H9 (cell line): ENCODE data around the gene IRX4. TPM values are rescaled to one million over a fixed set of nuclear protein-coding genes. Genes with fewer than 3 reads are reported as not detected.

Experiments
- DNase-seq: peaks from one replicate; pipeline ENCODE4 v3.0.0-alpha.2; 2017
- H2AFZ ChIP-seq: one replicate; pipeline ENCODE4 v1.6.1; 2013; ENCODE audit warnings: mild to moderate bottlenecking, low read length, control low read depth, moderate library complexity
- H2AK5ac ChIP-seq: 2 replicates; pipeline ENCODE4 v1.6.1; 2013; ENCODE audit warnings: low read length, control low read depth, mixed read lengths; ENCODE audit not compliant: insufficient read length
- H2BK120ac ChIP-seq: one replicate; pipeline ENCODE4 v1.6.1; 2013; ENCODE audit warnings: low read depth, mild to moderate bottlenecking, low read length, control low read depth, inconsistent platforms; ENCODE audit not compliant: poor library complexity, severe bottlenecking
- H2BK12ac ChIP-seq: 2 replicates; pipeline ENCODE4 v1.6.1; 2013; ENCODE audit warnings: low read length, control low read depth, mixed read lengths, low read depth; ENCODE audit not compliant: insufficient read length
- H2BK15ac ChIP-seq: 2 replicates; pipeline ENCODE4 v1.6.1; 2013; ENCODE audit warnings: low read depth, low read length, control low read depth
- H2BK20ac ChIP-seq: one replicate; pipeline ENCODE4 v1.6.1; 2013; ENCODE audit warnings: low read depth, mild to moderate bottlenecking, low read length, control low read depth, inconsistent platforms; ENCODE audit not compliant: poor library complexity, severe bottlenecking
- H2BK5ac ChIP-seq: 2 replicates; pipeline ENCODE4 v1.6.1; 2013; ENCODE audit warnings: low read length, control low read depth, mixed read lengths; ENCODE audit not compliant: insufficient read length
- H3K14ac ChIP-seq: 2 replicates; pipeline ENCODE4 v1.6.1; 2013; ENCODE audit warnings: low read length, control low read depth; ENCODE audit not compliant: insufficient read depth
- H3K18ac ChIP-seq: 2 replicates; pipeline ENCODE4 v1.6.1; 2013; ENCODE audit warnings: low read depth, mild to moderate bottlenecking, mixed read lengths, low read length, control low read depth; ENCODE audit not compliant: insufficient read length
- H3K23ac ChIP-seq: 2 replicates; pipeline ENCODE4 v1.6.1; 2013; ENCODE audit warnings: low read length, control low read depth, mixed read lengths, low read depth; ENCODE audit not compliant: insufficient read length
- H3K23me2 ChIP-seq: 2 replicates; pipeline ENCODE4 v1.6.1; 2013; ENCODE audit warnings: low read depth, mild to moderate bottlenecking, mixed read lengths, low read length, control low read depth; ENCODE audit not compliant: insufficient read length, poor library complexity, severe bottlenecking
- H3K27ac ChIP-seq: 2 replicates; pipeline ENCODE4 v1.5.1; 2013; ENCODE audit warnings: low read length, control low read depth, mixed read lengths, low read depth; ENCODE audit not compliant: insufficient read length
- H3K27me3 ChIP-seq: 2 replicates; pipeline ENCODE4 v1.6.1; 2013; ENCODE audit warnings: low read length, control low read depth, inconsistent platforms; ENCODE audit not compliant: insufficient read depth
- H3K4ac ChIP-seq: 2 replicates; pipeline ENCODE4 v1.6.1; 2013; ENCODE audit warnings: low read depth, mild to moderate bottlenecking, control low read depth, inconsistent platforms, low read length, moderate library complexity
- H3K4me1 ChIP-seq: 2 replicates; pipeline ENCODE4 v1.6.1; 2013; ENCODE audit warnings: low read length, control low read depth, inconsistent platforms; ENCODE audit not compliant: insufficient read depth
- H3K4me2 ChIP-seq: 2 replicates; pipeline ENCODE4 v1.6.1; 2013; ENCODE audit warnings: low read length, control low read depth, mixed read lengths; ENCODE audit not compliant: insufficient read length, insufficient read depth
- H3K56ac ChIP-seq: 2 replicates; pipeline ENCODE4 v1.6.1; 2013; ENCODE audit warnings: low read depth, mild to moderate bottlenecking, mixed read lengths, low read length, control low read depth; ENCODE audit not compliant: insufficient read length
- H3K79me1 ChIP-seq: 2 replicates; pipeline ENCODE4 v1.6.1; 2013; ENCODE audit warnings: low read depth, mild to moderate bottlenecking, moderate library complexity, low read length, control low read depth, inconsistent platforms; ENCODE audit not compliant: insufficient read depth, poor library complexity, severe bottlenecking
- H3K79me2 ChIP-seq: 2 replicates; pipeline ENCODE4 v1.6.1; 2013; ENCODE audit warnings: low read length, control low read depth, inconsistent platforms; ENCODE audit not compliant: insufficient read depth
- H3K9ac ChIP-seq: 2 replicates; pipeline ENCODE4 v1.6.1; 2013; ENCODE audit warnings: low read length, control low read depth, mixed read lengths; ENCODE audit not compliant: insufficient read length; ENCODE audit errors: extremely low read depth
- H3K9me3 ChIP-seq: one replicate; pipeline ENCODE4 v1.6.1; 2013; ENCODE audit warnings: low read depth, low read length, inconsistent platforms; ENCODE audit not compliant: control insufficient read depth
- H3T11ph ChIP-seq: one replicate; pipeline ENCODE4 v1.6.1; 2013; ENCODE audit warnings: mild to moderate bottlenecking, low read length, control low read depth, inconsistent platforms
- H4K20me1 ChIP-seq: one replicate; pipeline ENCODE4 v1.6.1; 2013; ENCODE audit not compliant: control insufficient read depth, insufficient read length, insufficient read depth
- H4K5ac ChIP-seq: 2 replicates; pipeline ENCODE4 v1.6.1; 2013; ENCODE audit warnings: low read depth, mild to moderate bottlenecking, mixed read lengths, low read length, control low read depth; ENCODE audit not compliant: insufficient read length
- H4K8ac ChIP-seq: replicated peaks from 2 replicates; pipeline ENCODE4 v1.6.1; 2013; ENCODE audit warnings: low read length, control low read depth, mixed read lengths, low read depth; ENCODE audit not compliant: insufficient read length
- H4K91ac ChIP-seq: 2 replicates; pipeline ENCODE4 v1.6.1; 2013; ENCODE audit warnings: low read depth, mild to moderate bottlenecking, moderate library complexity, mixed read lengths, low read length, control low read depth; ENCODE audit not compliant: insufficient read length
- H3K27ac Mint-ChIP-seq, 3 experiments: 2 replicates in 2 of 3; 3 replicates in 1 of 3; pipeline ENCODE4 v1.8.0; 2020 to 2021; ENCODE audit warnings: mixed read lengths in 3 of 3, mild to moderate bottlenecking in 1 of 3, moderate library complexity in 1 of 3
- H3K27me3 Mint-ChIP-seq: 2 replicates; pipeline ENCODE4 v1.8.0; 2021; ENCODE audit warnings: low read depth, mild to moderate bottlenecking, moderate library complexity, mixed read lengths
- H3K36me3 Mint-ChIP-seq, 3 experiments: 2 replicates in 2 of 3; 3 replicates in 1 of 3; pipeline ENCODE4 v1.8.0; 2020 to 2021; ENCODE audit warnings: low read depth in 3 of 3, mixed read lengths in 3 of 3; ENCODE audit not compliant: insufficient read depth in 1 of 3
- H3K4me1 Mint-ChIP-seq, 2 experiments: 2 replicates each; pipeline ENCODE4 v1.8.0; 2020; ENCODE audit warnings: mixed read lengths in 2 of 2
- H3K4me3 Mint-ChIP-seq, 2 experiments: 2 replicates in 1 of 2; 3 replicates in 1 of 2; pipeline ENCODE4 v1.8.0; 2020 to 2021; ENCODE audit warnings: mild to moderate bottlenecking in 2 of 2, mixed read lengths in 2 of 2, moderate library complexity in 1 of 2
- H3K9me3 Mint-ChIP-seq, 2 experiments: 2 replicates in 1 of 2; 3 replicates in 1 of 2; pipeline ENCODE4 v1.8.0; 2020; ENCODE audit warnings: mild to moderate bottlenecking in 2 of 2, mixed read lengths in 2 of 2, moderate library complexity in 1 of 2
- WGBS: extraction: QIAGEN DNeasy Blood & Tissue Kit; methylation state at CpG from one replicate; pipeline ENCODE4 v1.1.7; 2013; ENCODE audit warnings: missing lambda C conversion rate, low lambda C conversion rate, mixed read lengths; ENCODE audit not compliant: insufficient read length; ENCODE audit errors: extremely low coverage; 5-methylcytosine and 5-hydroxymethylcytosine counted together
- total RNA-seq: library from RNA; stranded (reverse); gene quantifications from 2 replicates; pipeline ENCODE4 v1.2.1, GENCODE V29; 2021
- TF ChIP-seq, protein P1 (sequence below): fragments of 200-600 bp; sonication (generic); conservative IDR thresholded peaks from 3 replicates; pipeline ENCODE4 v1.8.0; 2021; ENCODE audit warnings: antibody characterized with exemption, mild to moderate bottlenecking

IRX4 gene
- total RNA-seq, 1 experiment from 2014 or later, result 3.2 TPM

DNA sequence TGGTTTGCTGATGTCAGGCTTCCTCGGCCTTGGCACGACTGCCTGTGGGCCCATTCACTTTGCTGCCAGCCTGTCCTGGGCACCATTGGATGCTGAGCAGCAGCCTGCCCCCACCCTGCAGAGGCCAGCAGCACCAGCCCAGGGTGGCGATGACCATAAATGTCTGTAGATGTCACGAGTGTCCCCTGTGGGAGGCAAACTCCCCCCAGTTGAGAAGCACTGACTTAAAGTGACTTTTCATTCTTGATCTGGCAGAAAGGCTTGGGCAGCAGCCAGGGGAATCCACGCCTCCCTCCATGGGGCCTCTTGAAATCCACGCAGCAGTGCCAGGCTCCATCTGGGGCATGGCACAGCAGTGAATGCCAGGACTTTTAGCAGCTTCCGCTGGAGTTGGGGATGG lies 21.8 kb downstream of the IRX4 start:
- TF ChIP-seq, protein P1, sequence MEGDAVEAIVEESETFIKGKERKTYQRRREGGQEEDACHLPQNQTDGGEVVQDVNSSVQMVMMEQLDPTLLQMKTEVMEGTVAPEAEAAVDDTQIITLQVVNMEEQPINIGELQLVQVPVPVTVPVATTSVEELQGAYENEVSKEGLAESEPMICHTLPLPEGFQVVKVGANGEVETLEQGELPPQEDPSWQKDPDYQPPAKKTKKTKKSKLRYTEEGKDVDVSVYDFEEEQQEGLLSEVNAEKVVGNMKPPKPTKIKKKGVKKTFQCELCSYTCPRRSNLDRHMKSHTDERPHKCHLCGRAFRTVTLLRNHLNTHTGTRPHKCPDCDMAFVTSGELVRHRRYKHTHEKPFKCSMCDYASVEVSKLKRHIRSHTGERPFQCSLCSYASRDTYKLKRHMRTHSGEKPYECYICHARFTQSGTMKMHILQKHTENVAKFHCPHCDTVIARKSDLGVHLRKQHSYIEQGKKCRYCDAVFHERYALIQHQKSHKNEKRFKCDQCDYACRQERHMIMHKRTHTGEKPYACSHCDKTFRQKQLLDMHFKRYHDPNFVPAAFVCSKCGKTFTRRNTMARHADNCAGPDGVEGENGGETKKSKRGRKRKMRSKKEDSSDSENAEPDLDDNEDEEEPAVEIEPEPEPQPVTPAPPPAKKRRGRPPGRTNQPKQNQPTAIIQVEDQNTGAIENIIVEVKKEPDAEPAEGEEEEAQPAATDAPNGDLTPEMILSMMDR, result no peak
- H2BK20ac ChIP-seq, result no peak overlapping the region
- H3K23me2 ChIP-seq, result no peaks in the 10 kb centered on the region
- no peak overlapping the region for H2BK12ac ChIP-seq
- no peak overlapping the region for H4K8ac ChIP-seq
- no peak overlapping the region for H3K23ac ChIP-seq
- no peak overlapping the region for H2AK5ac ChIP-seq
- H3K4me1 Mint-ChIP-seq, result no peaks in the 10 kb centered on the region
- peaks cover 28% of the 10 kb centered on the region for H3K27me3 Mint-ChIP-seq
- H2BK5ac ChIP-seq, result no peak overlapping the region
- no peaks in the 10 kb centered on the region for H3K79me2 ChIP-seq
- no peak overlapping the region for H3K27ac ChIP-seq
- no CpG with 5 or more reads among the region's 7 CpGs for WGBS
- H3K9ac ChIP-seq, result no peak overlapping the region
- no peak overlapping the region for H4K91ac ChIP-seq
- no peak overlapping the region for H2AFZ ChIP-seq
- H3K18ac ChIP-seq, result no peak overlapping the region
- no peak overlapping the region for H3K27ac Mint-ChIP-seq
- no peak overlapping the region for H3K56ac ChIP-seq
- no peak overlapping the region for H2BK120ac ChIP-seq
- DNase-seq, result no peak
- no peak overlapping the region for H3K14ac ChIP-seq
- no peak overlapping the region for H3T11ph ChIP-seq
- H3K4me2 ChIP-seq, result no peak overlapping the region
- H3K36me3 Mint-ChIP-seq, result no peaks in the 10 kb centered on the region; a peak in 1 of 7 replicates
- H2BK15ac ChIP-seq, result no peak overlapping the region
- H3K4me1 ChIP-seq, result no peaks in the 10 kb centered on the region
- H4K5ac ChIP-seq, result no peak overlapping the region
- H3K79me1 ChIP-seq, result no peaks in the 10 kb centered on the region
- no peaks in the 10 kb centered on the region for H3K9me3 ChIP-seq
- H4K20me1 ChIP-seq, result no peaks in the 10 kb centered on the region
- no peak overlapping the region for H3K4ac ChIP-seq
- H3K9me3 Mint-ChIP-seq, result no peaks in the 10 kb centered on the region
- H3K27me3 ChIP-seq, result no peaks in the 10 kb centered on the region
- H3K4me3 Mint-ChIP-seq, result no peak overlapping the region
